Measurements from ENCODE around the gene DUSP9. TPM values are rescaled to one million over a fixed set of nuclear protein-coding genes. Genes with fewer than 3 reads are reported as not detected.

DUSP9 gene
- total and polyA plus RNA-seq, 3 donors from 2014 or later = 2.5 to 10.2 (median 6.2) TPM

DNA sequence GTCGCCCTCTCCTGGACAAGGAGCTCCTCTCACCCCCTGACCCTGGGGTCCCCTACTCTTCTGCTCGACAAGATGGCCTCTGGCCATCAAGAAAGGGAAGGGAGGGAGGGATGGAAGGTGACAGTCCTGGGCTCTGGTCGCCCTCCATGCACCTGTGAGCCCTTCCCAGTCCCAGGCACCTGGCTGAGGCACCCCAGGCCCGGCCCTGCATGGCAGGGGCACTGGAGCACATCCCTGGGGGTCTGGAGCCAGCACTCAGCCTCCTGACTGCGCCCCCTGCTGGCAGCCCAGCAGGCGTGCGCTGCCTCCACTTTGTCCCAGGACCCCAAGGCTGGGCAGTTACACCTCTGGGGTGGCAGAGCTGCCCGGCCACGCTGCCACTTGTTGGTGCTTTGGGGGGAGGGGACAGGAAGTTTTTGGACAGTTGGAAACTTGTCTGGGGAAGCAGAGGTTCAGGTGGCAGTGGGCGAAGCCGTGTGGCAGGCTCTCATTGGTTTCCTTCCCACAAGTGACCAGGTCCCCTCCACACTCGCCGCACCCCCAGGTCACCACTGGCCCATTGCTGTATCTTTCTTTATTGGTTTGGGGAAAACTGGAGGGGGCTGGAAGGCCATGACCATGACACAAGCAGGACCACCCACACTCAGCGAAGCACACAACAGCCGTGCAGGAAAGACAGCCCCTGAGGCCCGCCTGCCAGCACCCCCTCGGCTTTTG lies 22.3 kb downstream of the DUSP9 start:
- Histone ChIP-seq H3K36me3 (ENCODE audit: low read depth, missing control alignments) (no peaks in the 10 kb centered on the region), H3K9me3 (no peaks in the 10 kb centered on the region), H3K4me1 (no peaks in the 10 kb centered on the region), H3K4me3 (no peak overlapping the region), H3K27me3 (no peaks in the 10 kb centered on the region), H3K27ac (no peak overlapping the region)
- TF ChIP-seq, protein P1, sequence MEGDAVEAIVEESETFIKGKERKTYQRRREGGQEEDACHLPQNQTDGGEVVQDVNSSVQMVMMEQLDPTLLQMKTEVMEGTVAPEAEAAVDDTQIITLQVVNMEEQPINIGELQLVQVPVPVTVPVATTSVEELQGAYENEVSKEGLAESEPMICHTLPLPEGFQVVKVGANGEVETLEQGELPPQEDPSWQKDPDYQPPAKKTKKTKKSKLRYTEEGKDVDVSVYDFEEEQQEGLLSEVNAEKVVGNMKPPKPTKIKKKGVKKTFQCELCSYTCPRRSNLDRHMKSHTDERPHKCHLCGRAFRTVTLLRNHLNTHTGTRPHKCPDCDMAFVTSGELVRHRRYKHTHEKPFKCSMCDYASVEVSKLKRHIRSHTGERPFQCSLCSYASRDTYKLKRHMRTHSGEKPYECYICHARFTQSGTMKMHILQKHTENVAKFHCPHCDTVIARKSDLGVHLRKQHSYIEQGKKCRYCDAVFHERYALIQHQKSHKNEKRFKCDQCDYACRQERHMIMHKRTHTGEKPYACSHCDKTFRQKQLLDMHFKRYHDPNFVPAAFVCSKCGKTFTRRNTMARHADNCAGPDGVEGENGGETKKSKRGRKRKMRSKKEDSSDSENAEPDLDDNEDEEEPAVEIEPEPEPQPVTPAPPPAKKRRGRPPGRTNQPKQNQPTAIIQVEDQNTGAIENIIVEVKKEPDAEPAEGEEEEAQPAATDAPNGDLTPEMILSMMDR (IDR thresholded peaks at IDR 0.05) = peak; percentile 33 to 69 (median 36)
- TF ChIP-seq POLR2A (IDR thresholded peaks at IDR 0.05) = no peak
- intact Hi-C loops (cut with DNase I; ENCODE audit: low total_unique reads) = loop anchor here (5.0 kb wide), 1 partner anchor 132 kb away; no protein-coding TSS in a partner anchor
- no peak for DNase-seq
- 78% methylated on average over 12 of the region's 17 CpGs; no CpG with 5 or more reads in 1 of the 2 donors for WGBS, 2 donors

DNA sequence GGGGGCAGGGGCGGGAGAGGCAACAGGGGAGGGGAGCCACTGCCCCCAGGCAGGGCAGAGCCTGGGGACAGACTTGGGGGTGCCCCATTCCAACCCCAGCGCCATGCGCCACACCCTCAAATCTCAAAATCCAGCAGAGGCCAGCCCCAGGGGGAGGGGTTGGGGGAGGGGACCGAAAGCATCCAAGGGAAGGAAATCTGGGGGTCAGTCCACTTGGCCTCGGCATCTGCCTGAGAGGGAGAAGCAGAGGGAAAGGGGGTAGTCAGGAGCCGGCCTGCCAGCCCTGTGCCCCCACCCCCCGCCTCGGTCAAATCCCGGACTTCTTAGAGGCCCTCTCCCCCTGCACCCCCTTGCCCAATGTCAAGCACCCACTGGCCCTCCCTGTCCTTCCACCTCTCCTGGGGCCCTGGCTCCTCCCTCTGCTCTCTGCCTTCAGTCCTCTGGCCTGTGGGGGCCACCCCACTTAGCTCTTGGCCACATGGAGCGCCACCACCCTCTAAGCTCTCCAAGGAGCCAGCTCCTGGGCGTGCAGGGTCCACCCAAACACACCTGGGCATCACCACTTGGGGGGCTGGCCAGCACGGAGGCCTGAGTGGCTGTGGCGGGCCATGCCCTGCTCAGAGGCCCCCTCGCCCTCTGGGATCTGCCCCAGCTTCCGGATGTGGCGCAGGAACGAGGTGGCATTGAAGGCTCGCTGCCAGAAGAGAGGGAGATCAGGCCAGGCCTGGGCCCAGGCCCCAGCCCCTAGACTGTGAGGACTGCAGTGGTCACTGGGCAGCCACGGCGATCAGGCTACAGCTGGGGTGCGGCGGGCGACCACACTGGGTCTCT lies 23.1 kb downstream of the DUSP9 start:
- intact Hi-C loops (cut with DNase I; ENCODE audit: low total_unique reads) = loop anchor here (5.0 kb wide), 1 partner anchor 133 kb away; no protein-coding TSS in a partner anchor
- Histone ChIP-seq H3K27me3 (no peaks in the 10 kb centered on the region), H3K36me3 (ENCODE audit: low read depth, missing control alignments) (no peaks in the 10 kb centered on the region), H3K9me3 (no peaks in the 10 kb centered on the region), H3K27ac (no peak overlapping the region), H3K4me3 (no peak overlapping the region), H3K4me1 (no peaks in the 10 kb centered on the region)
- TF ChIP-seq POLR2A (IDR thresholded peaks at IDR 0.05) = no peak
- TF ChIP-seq, protein P1 (IDR thresholded peaks at IDR 0.05) = no peak
- 70 to 83% methylated on average over 6 to 22 of the region's 23 CpGs for WGBS, 2 donors
- DNase-seq = no peak

DNA sequence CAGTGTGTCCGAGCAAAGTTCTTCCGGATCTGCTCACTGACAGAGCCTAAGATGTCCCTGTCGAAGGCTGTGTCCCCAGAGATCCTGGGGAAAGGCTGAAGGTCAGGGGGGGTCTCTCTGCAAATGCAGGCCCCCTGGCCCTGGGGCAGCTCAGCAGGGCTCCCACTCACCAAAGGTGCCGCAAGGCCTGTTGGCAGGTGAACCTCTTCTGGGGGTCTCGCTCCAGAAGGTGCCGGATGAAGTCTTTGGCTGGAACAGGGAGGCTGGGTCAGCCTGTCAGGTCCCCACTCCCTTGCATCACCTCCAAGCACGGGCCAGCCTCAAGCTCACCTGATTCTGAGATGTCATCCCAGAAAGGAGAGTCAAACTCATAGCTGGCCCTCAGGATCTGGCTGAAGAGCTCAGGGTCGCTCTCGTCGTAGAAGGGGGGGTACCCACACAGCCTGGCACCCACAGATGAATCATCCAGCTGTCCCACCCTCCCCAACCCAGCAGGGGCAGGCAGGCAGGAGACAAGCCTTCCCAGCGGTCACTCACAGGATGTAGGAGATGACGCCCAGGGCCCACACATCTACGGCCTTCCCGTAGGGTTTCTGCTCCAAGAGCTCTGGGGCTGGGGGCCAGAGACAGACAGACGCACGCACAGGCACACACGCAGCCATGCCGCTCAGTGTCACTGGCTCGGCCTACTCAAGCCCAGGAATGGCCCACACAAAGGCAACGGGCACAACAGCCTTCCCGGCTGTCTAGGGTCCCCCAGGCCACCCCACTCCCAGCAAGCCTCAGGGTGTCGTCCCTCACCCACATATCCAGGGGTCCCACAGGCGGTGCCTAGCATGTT lies 24.0 kb downstream of the DUSP9 start:
- Histone ChIP-seq H3K27me3 (no peaks in the 10 kb centered on the region), H3K4me3 (no peak overlapping the region), H3K4me1 (no peaks in the 10 kb centered on the region), H3K36me3 (ENCODE audit: low read depth, missing control alignments) (no peaks in the 10 kb centered on the region), H3K27ac (no peak overlapping the region), H3K9me3 (no peaks in the 10 kb centered on the region)
- TF ChIP-seq, protein P1 (IDR thresholded peaks at IDR 0.05) = no peak
- no peak for TF ChIP-seq POLR2A (IDR thresholded peaks at IDR 0.05)
- intact Hi-C loops (cut with DNase I; ENCODE audit: low total_unique reads) = no loop called here
- DNase-seq = no peak
- 98% methylated on average over 10 of the region's 23 CpGs; no CpG with 5 or more reads in 1 of the 2 donors for WGBS, 2 donors

DNA sequence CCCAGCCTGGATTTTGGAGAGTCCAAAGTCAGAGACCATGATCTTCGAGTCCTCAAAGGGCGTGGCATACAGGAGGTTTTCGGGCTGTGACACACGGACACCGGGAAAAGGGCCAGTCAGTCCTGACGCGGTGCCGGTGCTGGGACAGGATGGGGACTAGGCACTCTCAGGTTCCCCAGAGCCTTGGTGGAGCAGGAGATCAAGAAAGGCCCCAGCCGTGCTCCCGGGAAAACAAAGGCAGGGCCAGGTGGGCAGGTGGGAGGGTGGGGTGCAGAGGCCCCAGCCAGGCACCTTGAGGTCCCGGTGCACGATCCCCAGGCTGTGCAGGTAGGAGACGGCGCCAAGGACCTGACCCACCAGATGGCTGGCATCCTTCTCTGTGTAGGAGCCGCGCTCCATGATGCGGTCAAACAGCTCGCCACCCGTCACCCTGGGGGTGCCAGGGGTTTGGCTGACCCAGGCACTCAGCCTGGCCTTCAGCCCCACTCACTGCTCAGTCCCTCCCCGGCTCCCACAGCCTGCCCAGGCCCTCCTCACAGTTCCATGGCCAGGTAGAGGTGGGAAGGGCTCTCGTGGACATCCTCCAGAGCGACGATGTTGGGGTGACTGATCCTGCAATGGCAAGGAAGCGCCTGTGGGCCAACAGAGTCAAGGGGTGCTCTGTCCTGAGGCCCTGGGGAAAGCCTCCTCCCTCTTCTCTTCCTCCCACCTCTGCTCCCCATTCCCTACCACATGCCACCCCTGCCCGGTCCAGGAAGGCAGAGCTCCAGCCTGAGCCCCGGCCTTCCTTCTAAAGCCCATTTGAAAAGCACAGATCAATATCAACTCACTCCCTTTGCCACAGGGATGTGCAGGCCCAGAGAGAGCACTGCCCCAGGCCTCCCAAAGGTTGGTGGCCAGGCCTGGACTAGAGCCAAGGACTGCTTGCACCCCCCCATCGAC lies 24.9 kb downstream of the DUSP9 start:
- H3K4me3 ChIP-seq = no peak overlapping the region
- no peak overlapping the region for H3K27ac ChIP-seq
- no peaks in the 10 kb centered on the region for H3K9me3 ChIP-seq
- WGBS, 2 donors = 80 to 89% methylated on average over 3 to 17 of the region's 27 CpGs
- no peaks in the 10 kb centered on the region for H3K27me3 ChIP-seq
- no peaks in the 10 kb centered on the region for H3K36me3 ChIP-seq (ENCODE audit: low read depth, missing control alignments)
- intact Hi-C loops (cut with DNase I; ENCODE audit: low total_unique reads) = no loop called here
- TF ChIP-seq POLR2A (IDR thresholded peaks at IDR 0.05) = no peak
- TF ChIP-seq, protein P1 (IDR thresholded peaks at IDR 0.05) = no peak
- DNase-seq = no peak
- no peaks in the 10 kb centered on the region for H3K4me1 ChIP-seq

All from testis (tissue), 3 donors.